Activated CD4-positive, alpha-beta memory T cell treated with anti-CD3 and anti-CD28 coated beads, Interleukin-2, amount 10 ng/mL, durations not matched to agents 7 days and 5 days (primary cell): ENCODE results near the gene CCDC3. TPM values are rescaled to one million over a fixed set of nuclear protein-coding genes. Genes with fewer than 3 reads are reported as not detected.

Experiments
- CTCF ChIA-PET: fragments of 350-600 bp; sonication (Branson Sonifier 250); formaldehyde crosslinking; loops from one replicate; lab custom pipeline; 2021; ENCODE audit warnings: antibody characterized with exemption, inconsistent platforms; lab: Charles Lee
- POLR2A ChIA-PET: fragments of 350-600 bp; sonication (Branson Sonifier 250); formaldehyde crosslinking; loops from one replicate; lab custom pipeline; 2021; ENCODE audit warnings: antibody characterized with exemption; lab: Charles Lee
- DNase-seq: peaks from one replicate; pipeline ENCODE4 v3.0.0-alpha.2; 2020
- H3K27ac Mint-ChIP-seq: one replicate; pipeline ENCODE4 v1.8.0; 2021; ENCODE audit warnings: mild to moderate bottlenecking, mixed read lengths
- H3K27me3 Mint-ChIP-seq: one replicate; pipeline ENCODE4 v1.8.0; 2021; ENCODE audit warnings: mixed read lengths
- H3K36me3 Mint-ChIP-seq: one replicate; pipeline ENCODE4 v1.8.0; 2021; ENCODE audit warnings: low read depth, mixed read lengths
- H3K4me1 Mint-ChIP-seq: one replicate; pipeline ENCODE4 v1.8.0; 2021; ENCODE audit warnings: mixed read lengths
- H3K4me3 Mint-ChIP-seq: one replicate; pipeline ENCODE4 v1.8.0; 2021; ENCODE audit warnings: mild to moderate bottlenecking, mixed read lengths
- H3K9me3 Mint-ChIP-seq: one replicate; pipeline ENCODE4 v1.8.0; 2021; ENCODE audit warnings: mixed read lengths
- total RNA-seq, 2 experiments: library from RNA; stranded (reverse); gene quantifications; one replicate each; pipeline ENCODE4 v1.2.3, GENCODE V29; 2021

CCDC3 gene
- total RNA-seq, 2 experiments from 2014 or later: 0.18 to 0.23 TPM

DNA sequence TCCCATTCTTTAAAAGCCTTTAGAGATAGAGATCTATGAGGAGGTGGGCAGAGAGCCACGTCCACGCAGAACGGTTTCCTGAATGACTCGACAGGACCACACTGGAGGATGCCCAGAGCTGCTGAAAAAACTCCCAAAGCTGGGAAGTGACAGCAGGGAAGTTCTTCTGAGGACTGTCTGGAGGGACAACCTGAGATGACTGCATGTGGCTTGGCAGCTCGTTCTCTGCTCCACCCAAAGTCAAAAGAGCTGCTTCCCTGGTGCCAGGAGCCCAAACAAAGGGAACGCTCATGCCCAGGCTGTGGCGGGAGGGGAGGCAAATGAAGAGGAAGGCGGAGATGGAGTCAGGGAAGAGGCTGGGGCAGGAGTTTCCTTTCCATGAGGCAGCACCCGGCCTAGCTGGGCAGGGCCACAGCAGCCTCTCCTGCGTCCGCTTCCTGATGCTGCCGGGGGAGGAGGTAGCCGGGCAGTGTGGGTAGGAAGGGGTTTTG, 95.4 kb downstream of the CCDC3 start:
- ChIA-PET CTCF (interaction anchor here (1.9 kb wide), 1 partner anchor 11 kb away, joined by 4 read pairs; no protein-coding TSS in a partner anchor), POLR2A (no interaction called here)
- Mint-ChIP-seq H3K4me3 (no peak overlapping the region), H3K9me3 (no peaks in the 10 kb centered on the region), H3K4me1 (no peaks in the 10 kb centered on the region), H3K27me3 (peaks cover 11% of the 10 kb centered on the region), H3K36me3 (no peaks in the 10 kb centered on the region), H3K27ac (no peak overlapping the region)
- DNase-seq: no peak

DNA sequence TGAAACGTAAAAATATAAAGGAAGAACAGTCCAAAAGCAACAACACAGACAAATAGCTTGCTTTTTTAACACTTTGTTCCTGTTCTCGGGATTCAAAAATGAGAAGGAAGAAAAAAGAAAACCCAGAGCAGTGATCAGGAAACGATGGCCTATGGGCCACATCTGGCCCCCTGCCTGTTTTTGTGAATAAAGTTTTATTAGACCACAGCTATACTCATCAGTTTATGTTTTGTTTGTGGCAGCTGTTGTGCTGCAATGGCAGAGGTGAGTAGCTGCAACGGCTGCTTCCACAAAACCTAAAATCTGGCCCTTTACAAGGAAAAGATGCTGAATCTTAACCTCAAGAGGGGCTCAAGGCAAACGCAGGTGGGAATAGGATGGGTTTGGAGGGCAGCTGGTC, 96.4 kb downstream of the CCDC3 start:
- DNase-seq: no peak
- peaks cover 11% of the 10 kb centered on the region for H3K27me3 Mint-ChIP-seq
- H3K36me3 Mint-ChIP-seq: no peaks in the 10 kb centered on the region
- no peaks in the 10 kb centered on the region for H3K4me1 Mint-ChIP-seq
- no peak overlapping the region for H3K4me3 Mint-ChIP-seq
- no peak overlapping the region for H3K27ac Mint-ChIP-seq
- H3K9me3 Mint-ChIP-seq: no peaks in the 10 kb centered on the region
- CTCF ChIA-PET: interaction anchor here (1.9 kb wide), 1 partner anchor 12 kb away, joined by 4 read pairs; no protein-coding TSS in a partner anchor
- POLR2A ChIA-PET: no interaction called here

GRCh38 chr10:12902851-12903358, 98.6 kb downstream of the CCDC3 start:
- Mint-ChIP-seq H3K36me3 (no peaks in the 10 kb centered on the region), H3K4me3 (no peak overlapping the region), H3K9me3 (no peaks in the 10 kb centered on the region), H3K4me1 (no peaks in the 10 kb centered on the region), H3K27ac (no peak overlapping the region), H3K27me3 (peaks cover 8% of the 10 kb centered on the region)
- POLR2A ChIA-PET: interaction anchor here (1.3 kb wide), 1 partner anchor 196 kb away, joined by 3 read pairs; no protein-coding TSS in a partner anchor
- no peak for DNase-seq
- CTCF ChIA-PET: interaction anchor here (1.0 to 2.5 kb wide), 7 partner anchors 16 to 688 kb away, joined by 3 to 16 read pairs (median 4); no protein-coding TSS in a partner anchor

DNA sequence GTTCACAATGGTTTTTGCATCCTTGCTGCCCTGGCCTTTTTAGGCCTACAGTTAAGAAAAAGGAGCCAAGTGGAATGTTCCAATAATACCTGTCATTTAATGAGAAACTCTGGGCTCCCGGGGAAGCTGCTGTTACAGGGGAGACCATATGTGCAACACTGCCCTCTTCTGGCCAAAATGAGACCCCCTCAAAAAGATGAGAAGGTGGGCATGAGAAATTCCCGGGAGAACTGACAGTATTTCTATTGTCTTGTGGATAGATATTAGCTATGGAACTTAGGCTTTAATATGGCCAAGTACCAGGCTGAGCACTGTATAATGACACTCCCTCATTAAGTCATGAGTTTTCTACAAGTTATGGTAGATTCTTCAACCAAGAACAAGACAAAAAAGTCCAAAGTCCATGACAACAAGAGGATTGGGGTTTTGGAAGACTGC, 99.4 kb downstream of the CCDC3 start:
- Mint-ChIP-seq H3K4me1 (no peaks in the 10 kb centered on the region), H3K4me3 (no peak overlapping the region), H3K27me3 (peaks cover 4% of the 10 kb centered on the region), H3K36me3 (no peaks in the 10 kb centered on the region), H3K9me3 (no peaks in the 10 kb centered on the region), H3K27ac (no peak overlapping the region)
- peak; percentile 43 for DNase-seq
- CTCF ChIA-PET: interaction anchor here (0.6 to 2.5 kb wide), 11 partner anchors 9 to 687 kb away, joined by 3 to 16 read pairs (median 4); no protein-coding TSS in a partner anchor
- POLR2A ChIA-PET: interaction anchor here (1.3 kb wide), 1 partner anchor 195 kb away, joined by 3 read pairs; no protein-coding TSS in a partner anchor

DNA sequence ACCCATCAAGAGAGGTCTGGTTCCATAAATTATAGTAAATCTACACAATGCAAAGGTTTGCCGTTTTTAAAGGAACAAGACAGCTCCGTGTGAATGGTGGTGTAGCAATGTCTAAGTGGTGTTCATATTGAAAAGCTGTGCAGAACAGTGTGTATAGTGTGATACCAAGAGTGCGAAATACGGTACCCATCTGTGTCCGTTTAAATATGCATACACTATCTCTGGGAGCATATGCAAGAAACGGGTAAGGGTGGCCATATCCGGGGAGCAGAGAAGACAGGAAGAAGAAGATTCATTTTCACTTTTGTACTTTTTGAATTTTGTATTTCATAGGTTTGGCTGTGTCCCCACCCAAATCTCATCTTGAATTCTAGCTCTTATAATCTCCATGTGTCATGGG, 102.0 kb downstream of the CCDC3 start:
- POLR2A ChIA-PET: no interaction called here
- peaks cover 9% of the 10 kb centered on the region for H3K27me3 Mint-ChIP-seq
- H3K27ac Mint-ChIP-seq: no peak overlapping the region
- no peaks in the 10 kb centered on the region for H3K4me1 Mint-ChIP-seq
- CTCF ChIA-PET: no interaction called here
- H3K9me3 Mint-ChIP-seq: peaks cover 3% of the 10 kb centered on the region
- no peak for DNase-seq
- no peak overlapping the region for H3K4me3 Mint-ChIP-seq
- H3K36me3 Mint-ChIP-seq: no peaks in the 10 kb centered on the region

DNA sequence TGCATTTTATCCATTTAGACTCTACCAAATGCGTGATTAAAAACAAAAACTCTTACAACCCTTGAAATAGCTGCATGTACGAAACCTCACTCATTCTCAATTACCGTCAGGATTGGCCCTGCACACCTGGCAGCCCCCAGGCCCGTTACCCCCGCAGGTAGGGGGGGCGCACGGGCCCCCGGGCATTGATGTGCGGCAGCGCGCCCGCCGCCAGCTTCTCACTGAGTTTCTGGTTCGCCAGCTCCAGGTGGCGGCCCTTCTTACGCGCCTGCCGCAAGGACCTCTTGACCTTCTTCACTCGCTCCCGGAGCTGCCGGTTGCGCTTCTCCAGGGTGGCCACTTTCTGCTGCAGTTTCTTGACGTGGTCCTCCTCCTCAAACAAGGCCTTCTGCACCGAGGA, 103.2 kb downstream of the CCDC3 start:
- Mint-ChIP-seq H3K27me3 (peaks cover 15% of the 10 kb centered on the region), H3K36me3 (no peaks in the 10 kb centered on the region), H3K4me1 (no peaks in the 10 kb centered on the region), H3K27ac (no peak overlapping the region), H3K9me3 (peaks cover 5% of the 10 kb centered on the region), H3K4me3 (no peak overlapping the region)
- no peak for DNase-seq
- ChIA-PET CTCF (interaction anchor here (0.6 kb wide), 1 partner anchor 183 kb away, joined by 3 read pairs; no protein-coding TSS in a partner anchor), POLR2A (no interaction called here)

DNA sequence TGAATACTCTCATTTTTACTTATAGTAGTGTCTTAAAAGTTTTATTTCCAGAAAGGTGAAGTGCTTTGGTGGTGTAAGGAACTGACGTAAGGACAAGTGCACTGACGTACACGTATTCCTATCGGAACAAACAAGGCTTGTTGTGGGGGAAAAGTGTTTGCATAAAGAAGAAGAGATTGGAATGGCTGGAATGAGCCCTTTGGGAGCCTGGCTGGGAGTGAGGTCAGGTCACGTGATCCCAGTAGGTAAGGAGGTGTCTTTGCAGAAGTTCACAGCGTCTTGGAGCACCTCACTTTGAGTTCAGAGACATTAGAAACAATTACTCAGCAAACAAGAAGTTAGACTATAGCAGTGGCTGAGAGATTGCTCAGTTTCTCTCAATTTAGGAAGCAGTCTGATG, 104.2 kb downstream of the CCDC3 start:
- ChIA-PET POLR2A (no interaction called here), CTCF (no interaction called here)
- no peaks in the 10 kb centered on the region for H3K4me1 Mint-ChIP-seq
- no peak overlapping the region for H3K27ac Mint-ChIP-seq
- peaks cover 21% of the 10 kb centered on the region for H3K27me3 Mint-ChIP-seq
- no peak overlapping the region for H3K4me3 Mint-ChIP-seq
- peaks cover 7% of the 10 kb centered on the region for H3K9me3 Mint-ChIP-seq
- no peaks in the 10 kb centered on the region for H3K36me3 Mint-ChIP-seq
- no peak for DNase-seq

DNA sequence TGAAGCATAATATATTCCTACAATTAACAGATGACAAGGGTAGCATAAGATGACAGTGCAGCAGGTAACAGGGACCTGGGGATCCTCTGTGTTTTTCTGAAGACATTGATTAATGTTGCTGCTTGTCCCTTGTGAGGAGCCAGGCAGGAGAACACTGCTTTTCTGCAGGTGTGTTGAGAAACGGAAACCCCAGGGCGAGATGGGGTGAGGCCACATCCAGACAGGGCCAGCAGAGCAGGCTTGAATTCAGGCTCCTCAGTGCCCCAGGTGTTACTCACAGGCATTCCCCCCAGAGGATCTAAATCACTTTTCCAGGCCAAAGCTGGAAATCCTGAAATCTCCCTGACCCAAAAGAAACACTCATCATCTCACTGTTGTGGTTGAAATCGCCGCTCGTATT, 105.3 kb downstream of the CCDC3 start:
- H3K4me1 Mint-ChIP-seq: no peaks in the 10 kb centered on the region
- H3K9me3 Mint-ChIP-seq: peaks cover 7% of the 10 kb centered on the region
- no peak overlapping the region for H3K4me3 Mint-ChIP-seq
- ChIA-PET CTCF (no interaction called here), POLR2A (no interaction called here)
- H3K36me3 Mint-ChIP-seq: no peaks in the 10 kb centered on the region
- no peak overlapping the region for H3K27ac Mint-ChIP-seq
- no peak for DNase-seq
- H3K27me3 Mint-ChIP-seq: peaks cover 23% of the 10 kb centered on the region

DNA sequence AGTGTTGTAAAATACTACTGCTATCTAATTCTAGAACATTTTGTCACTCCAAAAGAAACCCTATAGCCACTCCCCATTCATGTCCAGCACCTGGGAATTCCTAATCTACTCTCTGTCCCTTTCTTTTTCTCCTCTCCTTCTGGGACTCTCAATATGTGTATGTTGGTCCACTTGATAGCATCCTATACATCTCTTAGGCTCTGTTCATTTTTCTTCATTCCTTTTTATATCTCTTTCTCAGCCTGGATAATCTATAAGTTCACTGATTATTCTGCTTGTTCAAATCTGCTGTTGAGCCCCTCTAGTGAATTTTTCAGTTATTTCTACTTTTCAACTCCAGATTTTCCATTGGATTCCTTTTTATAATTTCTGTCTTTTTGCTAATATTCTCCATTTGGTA, 108.6 kb downstream of the CCDC3 start:
- H3K4me3 Mint-ChIP-seq: no peak overlapping the region
- H3K9me3 Mint-ChIP-seq: peaks cover 7% of the 10 kb centered on the region
- ChIA-PET POLR2A (no interaction called here), CTCF (interaction anchor here (1.1 kb wide), 1 partner anchor 9 kb away, joined by 3 read pairs; no protein-coding TSS in a partner anchor)
- no peaks in the 10 kb centered on the region for H3K36me3 Mint-ChIP-seq
- H3K27me3 Mint-ChIP-seq: peaks cover 26% of the 10 kb centered on the region
- no peak for DNase-seq
- no peaks in the 10 kb centered on the region for H3K4me1 Mint-ChIP-seq
- no peak overlapping the region for H3K27ac Mint-ChIP-seq

GRCh38 chr10:12890958-12891357, 110.6 kb downstream of the CCDC3 start:
- Mint-ChIP-seq H3K27me3 (peaks cover 23% of the 10 kb centered on the region), H3K27ac (no peak overlapping the region), H3K36me3 (no peaks in the 10 kb centered on the region), H3K9me3 (peaks cover 7% of the 10 kb centered on the region), H3K4me3 (no peak overlapping the region), H3K4me1 (no peaks in the 10 kb centered on the region)
- ChIA-PET POLR2A (no interaction called here), CTCF (no interaction called here)
- no peak for DNase-seq

DNA sequence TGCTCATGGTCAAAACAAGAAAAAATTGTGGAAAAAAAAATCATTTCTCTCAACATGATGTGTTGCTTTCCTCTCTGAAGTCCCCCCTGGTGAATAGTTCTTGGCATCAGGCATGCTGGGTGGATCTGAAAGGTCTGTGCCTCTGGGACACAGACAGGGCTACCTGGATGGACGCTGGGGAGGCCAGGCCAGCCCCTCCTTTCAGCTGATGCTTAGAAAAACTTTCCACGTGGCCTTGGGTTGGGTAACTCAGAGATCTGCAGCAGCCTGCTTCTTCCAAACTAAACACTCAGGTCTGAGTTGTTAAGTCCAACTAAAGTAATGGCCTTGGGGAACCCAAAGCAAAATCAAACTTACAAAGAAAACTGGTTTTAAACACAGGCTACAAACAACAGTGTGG, 113.0 kb downstream of the CCDC3 start:
- ChIA-PET POLR2A (no interaction called here), CTCF (no interaction called here)
- H3K27me3 Mint-ChIP-seq: peaks cover 18% of the 10 kb centered on the region
- H3K36me3 Mint-ChIP-seq: no peaks in the 10 kb centered on the region
- no peak overlapping the region for H3K27ac Mint-ChIP-seq
- no peak for DNase-seq
- H3K4me1 Mint-ChIP-seq: no peaks in the 10 kb centered on the region
- H3K9me3 Mint-ChIP-seq: peaks cover 3% of the 10 kb centered on the region
- H3K4me3 Mint-ChIP-seq: no peak overlapping the region

DNA sequence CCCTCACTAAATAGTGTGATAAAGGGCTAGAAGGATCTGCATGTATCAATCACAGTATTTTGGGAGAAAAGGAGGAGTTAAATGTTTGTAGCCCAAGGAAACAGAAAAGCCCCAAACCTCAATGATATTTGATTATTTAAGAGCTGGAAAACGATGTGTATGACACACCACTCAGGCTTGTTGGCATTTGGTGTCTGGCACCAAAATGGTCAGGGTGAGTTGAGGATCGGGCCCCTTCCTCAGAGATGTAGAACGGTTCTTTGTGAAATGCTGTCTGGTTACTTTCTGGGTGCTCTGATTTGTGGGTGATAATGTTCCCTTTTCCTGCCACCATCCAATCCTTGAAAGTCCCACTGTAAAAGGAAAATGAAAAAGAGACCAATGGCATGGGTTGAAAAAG, 113.7 kb downstream of the CCDC3 start:
- H3K4me1 Mint-ChIP-seq: no peaks in the 10 kb centered on the region
- H3K9me3 Mint-ChIP-seq: no peaks in the 10 kb centered on the region
- ChIA-PET CTCF (no interaction called here), POLR2A (no interaction called here)
- H3K36me3 Mint-ChIP-seq: no peaks in the 10 kb centered on the region
- H3K27ac Mint-ChIP-seq: no peak overlapping the region
- no peak for DNase-seq
- no peak overlapping the region for H3K4me3 Mint-ChIP-seq
- peaks cover 15% of the 10 kb centered on the region for H3K27me3 Mint-ChIP-seq

GRCh38 chr10:12884851-12885250, 116.7 kb downstream of the CCDC3 start:
- Mint-ChIP-seq H3K27me3 (peaks cover 20% of the 10 kb centered on the region), H3K27ac (no peak overlapping the region), H3K4me1 (no peaks in the 10 kb centered on the region), H3K36me3 (no peaks in the 10 kb centered on the region), H3K4me3 (no peak overlapping the region), H3K9me3 (no peaks in the 10 kb centered on the region)
- POLR2A ChIA-PET: no interaction called here
- CTCF ChIA-PET: no interaction called here
- no peak for DNase-seq

GRCh38 chr10:12880423-12880822, 121.1 kb downstream of the CCDC3 start:
- Mint-ChIP-seq H3K4me1 (no peaks in the 10 kb centered on the region), H3K27me3 (peaks cover 29% of the 10 kb centered on the region), H3K36me3 (no peaks in the 10 kb centered on the region), H3K4me3 (no peak overlapping the region), H3K9me3 (no peaks in the 10 kb centered on the region), H3K27ac (no peak overlapping the region)
- DNase-seq: no peak
- POLR2A ChIA-PET: no interaction called here
- CTCF ChIA-PET: no interaction called here
